HG03060 (cell line): ENCODE data around the gene GRIK5.
"Not testable (repeated sequence)": the region's sequence is repeated elsewhere in the genome, so short reads cannot be mapped to it uniquely, and the experiment has no call there.

Experiments
- ATAC-seq: cut with Tn5 transposase; IDR thresholded peaks from one replicate; pipeline ENCODE4 v1.9.1; 2021; ENCODE audit warnings: low read depth, moderate number of reproducible peaks; ENCODE audit not compliant: unreplicated experiment

The GRIK5 gene

DNA sequence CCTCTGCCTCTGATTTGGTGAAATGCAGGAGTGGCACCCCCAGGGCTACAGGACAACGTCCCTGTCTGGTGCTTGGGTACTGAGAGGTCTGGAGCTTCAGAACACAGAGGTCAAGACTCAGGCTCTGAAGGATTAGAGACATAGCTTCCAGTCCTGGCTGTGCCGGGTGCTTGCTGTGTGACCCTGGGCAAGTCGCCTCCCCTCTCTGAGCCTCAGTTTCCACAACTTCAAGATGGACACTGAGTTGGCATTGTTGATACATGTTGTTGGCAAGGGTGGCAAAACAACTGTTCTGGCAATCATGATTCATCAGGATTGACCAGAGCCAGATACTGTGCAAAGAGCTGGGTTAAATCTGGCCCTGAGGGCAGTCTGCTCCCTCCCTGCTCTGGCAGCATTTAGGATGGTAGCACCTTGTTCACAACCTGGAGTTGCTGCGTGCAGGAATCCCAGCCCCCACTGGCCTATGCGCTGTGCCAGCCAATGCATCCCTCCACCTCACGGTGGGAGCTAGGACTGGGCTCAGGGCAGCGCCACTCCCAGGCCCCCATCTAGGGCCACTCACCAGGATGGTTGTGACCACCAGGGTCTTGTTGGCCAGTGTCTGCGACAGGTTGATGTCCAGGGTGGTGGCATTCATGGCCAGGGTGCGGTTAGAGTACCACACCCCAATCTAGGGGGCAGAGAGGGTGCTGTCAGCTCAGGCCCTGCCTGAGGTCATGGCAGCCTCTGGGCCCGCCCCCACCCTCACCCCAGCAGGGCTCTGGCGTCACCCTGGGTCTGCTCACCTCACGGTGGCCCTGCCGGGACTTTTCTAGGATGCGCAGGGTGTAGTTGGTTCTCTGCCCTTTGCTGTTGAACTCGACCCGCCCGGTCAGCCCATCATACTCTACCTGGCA lies 16.7 kb downstream of the GRIK5 start:
- ATAC-seq, result no peak

DNA sequence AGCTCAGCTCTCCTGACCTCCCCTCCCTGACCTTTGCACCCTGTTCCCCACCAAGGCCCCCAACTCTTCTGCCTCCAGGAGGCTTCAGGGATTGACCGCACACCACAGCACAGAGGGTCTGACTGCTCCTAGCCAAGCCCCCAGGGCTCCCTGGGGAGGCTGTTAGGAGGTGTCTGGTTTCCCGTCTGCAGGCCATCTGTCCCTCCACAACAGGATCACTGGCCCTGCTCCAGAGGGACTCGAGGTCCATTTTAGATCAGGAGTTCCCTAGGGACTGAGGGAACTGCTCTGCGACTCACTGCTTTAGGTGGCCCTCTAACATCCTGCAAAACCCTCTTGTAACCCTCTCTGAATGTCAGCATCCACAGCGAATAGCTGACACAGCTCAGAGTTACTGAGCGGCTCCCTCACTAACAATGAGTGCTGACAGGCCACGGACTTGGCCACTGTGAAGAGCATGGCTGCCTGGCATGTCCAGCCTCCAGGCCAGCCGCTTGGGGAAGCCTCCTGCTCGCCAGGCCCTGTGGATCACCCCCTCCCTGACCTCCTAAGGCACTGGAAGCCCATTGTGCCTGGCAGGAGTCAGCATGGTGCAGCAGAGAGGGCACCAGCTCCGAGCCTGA lies 17.7 kb downstream of the GRIK5 start:
- ATAC-seq, result no peak

GRCh38 chr19:42051166-42052115 lies 18.6 kb downstream of the GRIK5 start:
- ATAC-seq, result no peak

- no peak for ATAC-seq
Observed at GRCh38 chr19:42048992-42049391, 21.0 kb downstream of the GRIK5 start.

DNA sequence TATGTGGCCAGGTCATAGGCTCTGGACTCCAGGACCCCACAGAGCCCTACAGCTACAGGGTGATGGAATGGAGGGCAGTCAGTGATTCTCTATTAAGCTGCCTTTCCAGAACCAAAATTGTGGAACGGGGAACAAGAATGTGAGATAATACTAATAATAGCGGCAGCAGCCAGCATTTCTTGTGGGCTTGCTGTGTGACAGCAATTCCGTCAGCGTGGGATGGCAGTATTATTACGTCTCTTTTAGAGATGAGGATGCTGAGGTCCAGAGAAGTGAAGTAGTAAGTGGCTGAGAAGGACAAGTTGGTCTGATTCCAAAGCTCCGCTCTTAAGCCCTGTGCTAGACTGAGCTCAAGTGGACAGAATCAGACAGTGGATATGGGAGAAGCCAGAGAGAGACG lies 24.4 kb downstream of the GRIK5 start:
- no peak for ATAC-seq

- ATAC-seq, result no peak
Observed at GRCh38 chr19:42042455-42043170, 27.4 kb downstream of the GRIK5 start.

DNA sequence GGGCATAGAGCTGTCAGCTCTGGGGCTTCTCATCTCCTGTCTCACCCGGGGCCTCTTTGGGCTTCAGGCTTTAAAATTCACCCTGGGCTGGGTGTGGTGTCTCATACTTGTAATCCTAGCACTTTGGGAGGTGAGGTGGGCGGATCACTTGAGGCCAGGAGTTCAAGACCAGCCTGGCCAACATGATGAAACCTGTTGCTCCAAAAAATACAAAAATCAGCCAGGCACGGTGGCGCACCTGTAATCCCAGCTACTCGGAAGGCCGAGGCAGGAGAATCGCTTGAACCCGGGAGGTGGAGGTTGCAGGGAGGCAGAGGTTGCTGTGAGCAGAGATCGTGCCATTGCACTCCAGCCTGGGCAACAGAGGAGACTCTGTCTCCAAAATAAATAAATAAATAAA lies 29.5 kb downstream of the GRIK5 start:
- ATAC-seq, result not testable (repeated sequence)

DNA sequence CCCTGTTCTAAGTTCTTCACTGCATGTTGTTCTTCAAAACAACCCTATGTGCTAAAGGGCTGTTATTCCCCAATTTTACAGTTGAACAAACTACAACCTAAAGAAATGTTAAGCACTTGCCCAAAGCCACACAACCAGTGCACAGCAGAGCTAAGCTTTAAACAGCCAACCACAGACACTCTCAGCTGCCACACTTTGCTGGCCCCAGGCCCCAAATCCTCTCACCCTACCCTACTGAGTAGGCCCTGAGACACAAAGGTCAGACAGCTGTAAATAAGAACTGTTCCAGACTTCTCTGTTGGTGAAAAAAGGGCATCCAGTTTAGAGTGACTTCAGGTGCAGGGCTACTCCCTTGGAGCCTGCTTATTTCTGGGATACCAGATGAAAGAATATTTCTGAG lies 30.0 kb downstream of the GRIK5 start:
- no peak for ATAC-seq

GRCh38 chr19:42038666-42039065 lies 31.3 kb downstream of the GRIK5 start:
- ATAC-seq, result no peak

DNA sequence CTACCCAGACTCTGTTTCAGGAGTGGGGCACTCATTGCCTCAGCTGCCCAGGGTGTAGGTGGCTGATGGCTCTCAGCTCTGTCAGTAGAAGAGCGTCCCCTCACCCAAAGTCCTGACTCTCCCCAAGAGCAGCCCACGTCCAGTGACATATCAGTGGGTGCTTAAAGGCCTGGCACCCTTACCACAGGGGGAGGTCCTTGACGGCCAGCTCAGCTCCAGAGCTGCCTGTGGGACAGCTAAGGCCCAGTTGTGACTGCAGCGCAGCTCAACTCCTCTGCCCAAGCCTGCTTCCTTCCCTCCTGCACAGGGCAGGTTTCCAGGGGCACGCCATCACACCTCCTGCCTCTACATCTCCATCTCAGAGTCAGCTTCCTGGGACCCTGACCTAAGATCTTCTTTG lies 32.4 kb downstream of the GRIK5 start:
- ATAC-seq, result no peak

DNA sequence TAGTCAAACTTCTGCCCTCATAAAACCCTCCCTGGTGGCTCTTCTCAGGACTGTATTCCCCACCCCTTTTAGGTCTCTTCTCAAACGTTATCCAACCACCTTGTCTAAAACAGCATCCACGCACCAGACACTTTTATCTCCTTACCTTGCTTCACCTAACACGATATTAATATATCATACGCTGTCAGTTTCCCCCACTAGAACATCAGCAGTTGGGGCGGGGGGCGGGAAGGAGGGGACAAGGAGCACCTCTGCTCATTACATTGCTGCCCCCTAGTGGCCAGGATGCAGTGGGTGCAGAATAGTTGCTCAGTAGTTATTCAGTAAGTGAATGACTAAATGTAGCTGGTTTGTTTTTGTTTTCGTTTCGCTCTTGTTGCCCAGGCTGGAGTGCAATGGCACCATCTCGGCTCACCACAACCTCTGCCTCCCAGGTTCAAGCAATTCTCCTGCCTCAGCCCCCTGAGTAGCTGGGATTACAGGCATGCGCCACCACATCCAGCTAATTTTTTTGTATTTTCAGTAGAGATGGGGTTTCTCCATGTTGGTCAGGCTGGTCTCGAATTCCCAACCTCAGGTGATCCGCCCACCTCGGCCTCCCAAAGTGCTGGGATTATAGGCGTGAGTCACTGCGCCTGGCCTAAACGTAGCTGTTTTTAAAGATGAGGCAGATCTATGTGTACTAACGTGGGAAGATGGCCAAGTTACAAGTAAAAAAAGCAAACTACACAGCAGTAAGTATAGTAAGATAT lies 35.2 kb downstream of the GRIK5 start:
- not testable (repeated sequence) for ATAC-seq

DNA sequence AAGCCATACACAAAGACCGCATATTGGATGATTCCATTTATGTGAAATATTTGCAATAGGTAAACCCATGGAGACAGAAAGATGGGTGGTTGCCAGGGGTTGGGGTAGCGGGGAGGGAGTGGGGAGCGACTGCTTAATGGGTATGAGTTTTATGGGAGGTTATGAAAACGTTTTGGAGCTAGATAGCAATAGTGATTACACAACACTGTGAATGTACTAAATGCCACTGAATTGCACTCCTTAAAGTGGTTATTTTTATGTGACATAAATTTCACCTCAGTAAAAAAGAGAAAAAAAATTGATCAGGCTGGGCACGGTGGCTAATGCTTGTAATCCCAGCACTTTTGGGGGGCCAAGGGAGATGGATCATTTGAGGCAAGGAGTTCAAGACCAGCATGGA lies 36.6 kb downstream of the GRIK5 start:
- no peak for ATAC-seq

- ATAC-seq, result no peak
Observed at GRCh38 chr19:42032431-42032830, 37.6 kb downstream of the GRIK5 start.

GRCh38 chr19:42030645-42031440 lies 39.2 kb downstream of the GRIK5 start:
- no peak for ATAC-seq

GRCh38 chr19:42028304-42029216 lies 41.4 kb downstream of the GRIK5 start:
- ATAC-seq, result no peak

GRCh38 chr19:42024622-42025111 lies 45.3 kb downstream of the GRIK5 start:
- ATAC-seq, result no peak

- no peak for ATAC-seq
Observed at GRCh38 chr19:42023943-42024260, 46.1 kb downstream of the GRIK5 start.
